HEK293 (cell line): ENCODE measurements around the gene DCN.

Source experiments
- CTCF ChIA-PET: fragments of 350-600 bp; formaldehyde crosslinking; extraction: SDS; loops from one replicate; lab custom pipeline; 2021; ENCODE audit warnings: antibody characterized with exemption; lab: Yijun Ruan, JAX
- POLR2A ChIA-PET: fragments of 300-600 bp; formaldehyde crosslinking; extraction: SDS; loops from one replicate; lab custom pipeline; 2020; ENCODE audit warnings: antibody characterized with exemption, inconsistent platforms; lab: Yijun Ruan, JAX
- H3K27ac ChIP-seq: fragments of 200-500 bp; sonication (Bioruptor generic); 2 replicates; pipeline ENCODE4 v1.5.1; 2014; ENCODE audit warnings: low read depth, low read length, control low read depth, inconsistent platforms; ENCODE audit errors: extremely low read depth
- H3K36me3 ChIP-seq, 2 experiments: fragments of 200-500 bp in 1 of 2; sonication (Bioruptor generic) in 1 of 2; 1 replicate in 1 of 2; 2 replicates in 1 of 2; pipeline ENCODE4 v1.5.1; 2014 to 2017; ENCODE audit warnings: inconsistent platforms in 2 of 2, low read length in 2 of 2; ENCODE audit not compliant: control insufficient read depth in 2 of 2, insufficient read depth in 1 of 2
- H3K4me1 ChIP-seq: fragments of 200-500 bp; sonication (Bioruptor generic); 2 replicates; pipeline ENCODE4 v1.5.1; 2014; ENCODE audit warnings: mild to moderate bottlenecking, low read length, inconsistent platforms; ENCODE audit not compliant: control insufficient read depth, insufficient read depth
- H3K4me3 ChIP-seq: 2 replicates; pipeline ENCODE4 v1.5.1; 2011; ENCODE audit warnings: low read depth, mild to moderate bottlenecking, control low read depth, low read length, moderate library complexity
- H3K9me3 ChIP-seq: fragments of 200-500 bp; sonication (Bioruptor generic); 2 replicates; pipeline ENCODE4 v1.5.1; 2014; ENCODE audit warnings: low read depth, low read length, inconsistent platforms; ENCODE audit not compliant: control insufficient read depth, insufficient read depth
- HIC1 ChIP-seq: fragments of 450-650 bp; formaldehyde crosslinking; IDR thresholded peaks from 2 replicates; pipeline ENCODE4 v1.5.1; 2016; ENCODE audit warnings: missing biosample characterization, missing genetic modification characterization
- INSM2 ChIP-seq: fragments of 450-650 bp; formaldehyde crosslinking; IDR thresholded peaks from 2 replicates; pipeline ENCODE4 v1.5.1; 2016; ENCODE audit warnings: missing biosample characterization, missing genetic modification characterization
- MYNN ChIP-seq: fragments of 450-650 bp; formaldehyde crosslinking; IDR thresholded peaks from 2 replicates; pipeline ENCODE4 v1.5.1; 2016; ENCODE audit warnings: missing biosample characterization, missing genetic modification characterization, borderline replicate concordance
- REST ChIP-seq: fragments of 450-650 bp; formaldehyde crosslinking; IDR thresholded peaks from 2 replicates; pipeline ENCODE4 v1.5.1; 2016; ENCODE audit warnings: missing biosample characterization, missing genetic modification characterization
- ZNF23 ChIP-seq: fragments of 450-650 bp; formaldehyde crosslinking; IDR thresholded peaks from 2 replicates; pipeline ENCODE4 v1.5.1; 2016; ENCODE audit warnings: missing biosample characterization, missing genetic modification characterization, borderline replicate concordance
- ZNF280C ChIP-seq: fragments of 450-650 bp; formaldehyde crosslinking; IDR thresholded peaks from 2 replicates; pipeline ENCODE4 v1.5.1; 2016; ENCODE audit warnings: missing biosample characterization, missing genetic modification characterization
- ZNF280D ChIP-seq: fragments of 450-650 bp; formaldehyde crosslinking; IDR thresholded peaks from 2 replicates; pipeline ENCODE4 v1.5.1; 2016; ENCODE audit warnings: missing biosample characterization, missing genetic modification characterization
- ZNF292 ChIP-seq: fragments of 450-650 bp; formaldehyde crosslinking; IDR thresholded peaks from 2 replicates; pipeline ENCODE4 v1.5.1; 2016; ENCODE audit warnings: low read depth, missing biosample characterization, missing genetic modification characterization, borderline replicate concordance
- ZNF302 ChIP-seq: fragments of 450-650 bp; formaldehyde crosslinking; IDR thresholded peaks from 2 replicates; pipeline ENCODE4 v1.5.1; 2016; ENCODE audit warnings: missing biosample characterization, missing genetic modification characterization, low read depth
- ZNF362 ChIP-seq: fragments of 450-650 bp; formaldehyde crosslinking; IDR thresholded peaks from 2 replicates; pipeline ENCODE4 v1.5.1; 2016; ENCODE audit warnings: missing biosample characterization, missing genetic modification characterization
- ZNF747 ChIP-seq: fragments of 450-650 bp; formaldehyde crosslinking; IDR thresholded peaks from 2 replicates; pipeline ENCODE4 v1.5.1; 2016; ENCODE audit warnings: missing biosample characterization, missing genetic modification characterization

DCN gene

GRCh38 chr12:91183551-91183950 lies 934 bp upstream of the DCN start:
- TF ChIP-seq ZNF292 (tag by site-specific recombination): no peak
- TF ChIP-seq ZNF23 (tag by site-specific recombination): no peak
- TF ChIP-seq ZNF747: no peak
- TF ChIP-seq MYNN (tag by site-specific recombination): no peak
- TF ChIP-seq REST (tag by site-specific recombination): no peak
- TF ChIP-seq ZNF362: no peak
- no peak for TF ChIP-seq ZNF280C (tag by site-specific recombination)
- TF ChIP-seq ZNF302 (tag by site-specific recombination): no peak
- no peak for TF ChIP-seq HIC1 (tag by site-specific recombination)
- no peak for TF ChIP-seq ZNF280D (tag by site-specific recombination)
- no peak for TF ChIP-seq INSM2 (tag by site-specific recombination)
- TF ChIP-seq, all 188 proteins: peak for 0
- Histone ChIP-seq H3K4me3 (no peak overlapping the region), H3K9me3 (no peaks in the 10 kb centered on the region), H3K4me1 (peaks cover 7% of the 10 kb centered on the region; the same call in 1 of the 2 replicates), H3K27ac (no peak overlapping the region), H3K36me3 (no peaks in the 10 kb centered on the region)
- ChIA-PET CTCF (interaction anchor here (0.7 kb wide), 1 partner anchor 205 kb away, joined by 3 read pairs; no protein-coding TSS in a partner anchor), POLR2A (no interaction called here)
